KMS-11 (cell line): ENCODE data around the gene BHLHE41.

Experiments
- H2AFZ ChIP-seq: fragments of 200-600 bp; sonication (generic); 2 replicates; pipeline ENCODE4 v1.6.1; 2016; ENCODE audit warnings: antibody characterized with exemption, mixed run types, low read depth
- H3K27ac ChIP-seq: fragments of 200-600 bp; sonication (generic); 2 replicates; pipeline ENCODE4 v1.6.1; 2016; ENCODE audit warnings: mild to moderate bottlenecking, mixed run types
- H3K27me3 ChIP-seq: fragments of 200-600 bp; sonication (generic); 2 replicates; pipeline ENCODE4 v1.6.1; 2017; ENCODE audit warnings: mild to moderate bottlenecking, low read depth, mixed run types, moderate library complexity; ENCODE audit not compliant: insufficient read depth
- H3K36me3 ChIP-seq: fragments of 200-600 bp; sonication (generic); 2 replicates; pipeline ENCODE4 v1.6.1; 2017; ENCODE audit warnings: mild to moderate bottlenecking, mixed run types; ENCODE audit not compliant: insufficient read depth
- H3K4me1 ChIP-seq: fragments of 200-600 bp; sonication (generic); 2 replicates; pipeline ENCODE4 v1.6.1; 2016; ENCODE audit warnings: mild to moderate bottlenecking, low read depth, mixed run types; ENCODE audit not compliant: poor library complexity, severe bottlenecking
- H3K4me2 ChIP-seq: fragments of 200-600 bp; sonication (generic); 2 replicates; pipeline ENCODE4 v1.7.0; 2016; ENCODE audit warnings: mild to moderate bottlenecking, mixed run types
- H3K4me3 ChIP-seq: fragments of 200-600 bp; sonication (generic); IDR thresholded peaks from 2 replicates; pipeline ENCODE4 v1.6.1; 2017; ENCODE audit warnings: low read depth, low read length, mixed read lengths; ENCODE audit not compliant: insufficient read depth
- H3K79me2 ChIP-seq: fragments of 200-600 bp; sonication (generic); 2 replicates; pipeline ENCODE4 v1.6.1; 2016; ENCODE audit warnings: low read depth, mixed run types; ENCODE audit not compliant: insufficient read depth
- H3K9ac ChIP-seq: fragments of 200-600 bp; sonication (generic); 2 replicates; pipeline ENCODE4 v1.6.1; 2016; ENCODE audit warnings: mild to moderate bottlenecking, mixed run types
- H4K20me1 ChIP-seq: fragments of 200-600 bp; sonication (generic); 2 replicates; pipeline ENCODE4 v1.6.1; 2016; ENCODE audit warnings: mild to moderate bottlenecking, mixed run types; ENCODE audit not compliant: insufficient read depth
- CTCF ChIP-seq: fragments of 200-600 bp; sonication (generic); conservative IDR thresholded peaks from 2 replicates; pipeline ENCODE4 v1.6.1; 2017; ENCODE audit warnings: low read depth, mild to moderate bottlenecking, antibody characterized with exemption, low read length, moderate library complexity, mixed read lengths

BHLHE41 gene

GRCh38 chr12:26114720-26115401, 10.0 kb downstream of the BHLHE41 start:
- Histone ChIP-seq H3K36me3 (no peaks in the 10 kb centered on the region), H3K79me2 (peaks cover 17% of the 10 kb centered on the region; the same call in 1 of the 2 replicates), H2AFZ (peak overlapping the region; percentile 54), H4K20me1 (no peaks in the 10 kb centered on the region), H3K27ac (peak overlapping the region; percentile 86), H3K4me3 (no peak overlapping the region), H3K27me3 (no peaks in the 10 kb centered on the region), H3K4me1 (peaks cover 69% of the 10 kb centered on the region), H3K4me2 (peak overlapping the region; percentile 86), H3K9ac (peak overlapping the region; percentile 68)
- TF ChIP-seq CTCF: no peak

GRCh38 chr12:26113853-26114719, 10.8 kb downstream of the BHLHE41 start:
- no peaks in the 10 kb centered on the region for H4K20me1 ChIP-seq
- peak overlapping the region; percentile 86 for H3K4me2 ChIP-seq
- TF ChIP-seq CTCF: peak; percentile 28; the same call in 1 of the 2 replicates
- no peaks in the 10 kb centered on the region for H3K36me3 ChIP-seq
- H3K4me1 ChIP-seq: peaks cover 61% of the 10 kb centered on the region
- peak overlapping the region; percentile 86 for H3K27ac ChIP-seq
- H2AFZ ChIP-seq: peak overlapping the region; percentile 54
- no peak overlapping the region for H3K4me3 ChIP-seq
- H3K79me2 ChIP-seq: peaks cover 11% of the 10 kb centered on the region; the same call in 1 of the 2 replicates
- H3K9ac ChIP-seq: peak overlapping the region; percentile 68
- no peaks in the 10 kb centered on the region for H3K27me3 ChIP-seq

GRCh38 chr12:26113181-26113654, 11.6 kb downstream of the BHLHE41 start:
- H3K27ac ChIP-seq: peak overlapping the region; percentile 86
- no peaks in the 10 kb centered on the region for H3K27me3 ChIP-seq
- H3K4me2 ChIP-seq: peak overlapping the region; percentile 86
- H3K4me3 ChIP-seq: no peak overlapping the region
- no peak for TF ChIP-seq CTCF
- H2AFZ ChIP-seq: peak overlapping the region; percentile 54
- H3K4me1 ChIP-seq: peaks cover 53% of the 10 kb centered on the region
- no peaks in the 10 kb centered on the region for H4K20me1 ChIP-seq
- peaks cover 4% of the 10 kb centered on the region; the same call in 1 of the 2 replicates for H3K79me2 ChIP-seq
- peak overlapping the region; percentile 68; the same call in 1 of the 2 replicates for H3K9ac ChIP-seq
- H3K36me3 ChIP-seq: no peaks in the 10 kb centered on the region

- H4K20me1 ChIP-seq: no peaks in the 10 kb centered on the region
- H3K79me2 ChIP-seq: no peaks in the 10 kb centered on the region
- peaks cover 48% of the 10 kb centered on the region for H3K4me1 ChIP-seq
- peak overlapping the region; percentile 86; the same call in 1 of the 2 replicates for H3K27ac ChIP-seq
- H3K9ac ChIP-seq: no peak overlapping the region
- no peaks in the 10 kb centered on the region for H3K27me3 ChIP-seq
- no peaks in the 10 kb centered on the region for H3K36me3 ChIP-seq
- H3K4me2 ChIP-seq: peak overlapping the region; percentile 86
- H3K4me3 ChIP-seq: no peak overlapping the region
- TF ChIP-seq CTCF: no peak
- no peak overlapping the region; the same call in 1 of the 2 replicates for H2AFZ ChIP-seq
Measured at GRCh38 chr12:26112703-26113147, 12.1 kb downstream of the BHLHE41 start.
